Panc1 (cell line): Measurements from ENCODE around the gene ABCB6.

Experiments used
- CTCF ChIP-seq: fragments of 450-650 bp; IDR thresholded peaks from 2 replicates; pipeline ENCODE4 v1.5.1; 2017; ENCODE audit warnings: mild to moderate bottlenecking
- POLR2AphosphoS5 ChIP-seq: IDR thresholded peaks from 2 replicates; pipeline ENCODE4 v1.6.1; 2012; ENCODE audit warnings: mild to moderate bottlenecking, low read depth, low read length, moderate library complexity
- TCF7L2 ChIP-seq: IDR thresholded peaks from 2 replicates; pipeline ENCODE4 v1.6.1; 2011; ENCODE audit warnings: mild to moderate bottlenecking, low read depth, low read length, inconsistent platforms

GRCh38 chr2:219177552-219178376, 41.0 kb downstream of the ABCB6 start, which contains the start of gene RETREG2:
- no peak for TF ChIP-seq TCF7L2
- peak; percentile 80 for TF ChIP-seq CTCF
- peak; percentile 98 for TF ChIP-seq POLR2AphosphoS5
